Urothelium cell line (cell line): Measurements from ENCODE around the gene ZNF516.
"Not testable (repeated sequence)": the region's sequence is repeated elsewhere in the genome, so short reads cannot be mapped to it uniquely, and the experiment has no call there.

Experiments used
- DNase-seq: peaks from one replicate; pipeline ENCODE4 v3.0.0; 2011; ENCODE audit warnings: low spot score, mixed read lengths
- FAIRE-seq: peaks from 2 replicates; lab custom pipeline; 2011; peaks lifted over from hg19 to GRCh38; lab: Jason Lieb, UNC

ZNF516 gene

GRCh38 chr18:76495006-76495370 lies at the start of gene ZNF516:
Gene ZNF516, minus strand, starts transcription at chr18:76495242. Its CDS starts 52,188 bp downstream, at chr18:76443054.
- DNase-seq (peak; percentile 51), FAIRE-seq (no peak)

GRCh38 chr18:76538846-76539245 lies 43.8 kb upstream of the ZNF516 start:
- DNase-seq (no peak), FAIRE-seq (no peak)

GRCh38 chr18:76537621-76538020 lies 42.6 kb upstream of the ZNF516 start:
- FAIRE-seq: no peak
- DNase-seq: no peak

- FAIRE-seq, DNase-seq: not testable (repeated sequence)
Measured at GRCh38 chr18:76536593-76536992, 41.6 kb upstream of the ZNF516 start.

- no peak for FAIRE-seq
- DNase-seq: no peak
Measured at GRCh38 chr18:76532875-76533274, 37.8 kb upstream of the ZNF516 start.

GRCh38 chr18:76530846-76531245 lies 35.8 kb upstream of the ZNF516 start:
- FAIRE-seq (no peak), DNase-seq (no peak)

- FAIRE-seq: no peak
Measured at GRCh38 chr18:76530391-76530790, 35.3 kb upstream of the ZNF516 start.

GRCh38 chr18:76529433-76529811 lies 34.4 kb upstream of the ZNF516 start:
- no peak for FAIRE-seq
- no peak for DNase-seq

More at GRCh38 chr18:76530391-76530790, 35.3 kb upstream of the ZNF516 start:
- DNase-seq: no peak

- peak; percentile 31 for DNase-seq
Measured at GRCh38 chr18:76528477-76529432, 33.7 kb upstream of the ZNF516 start.

GRCh38 chr18:76525911-76526310 lies 30.9 kb upstream of the ZNF516 start:
- no peak for DNase-seq
- FAIRE-seq: no peak

More at GRCh38 chr18:76528477-76529432, 33.7 kb upstream of the ZNF516 start:
- FAIRE-seq: no peak

GRCh38 chr18:76524900-76525698 lies 30.1 kb upstream of the ZNF516 start:
- no peak for FAIRE-seq
- peak; percentile 61 for DNase-seq

- DNase-seq (no peak), FAIRE-seq (no peak)
Measured at GRCh38 chr18:76524477-76524876, 29.4 kb upstream of the ZNF516 start.

GRCh38 chr18:76522551-76522950 lies 27.5 kb upstream of the ZNF516 start:
- FAIRE-seq (no peak), DNase-seq (no peak)

- FAIRE-seq: no peak
- no peak for DNase-seq
Measured at GRCh38 chr18:76522122-76522503, 27.1 kb upstream of the ZNF516 start.

- no peak for DNase-seq
Measured at GRCh38 chr18:76521417-76522121, 26.5 kb upstream of the ZNF516 start.

GRCh38 chr18:76518860-76519538 lies 24.0 kb upstream of the ZNF516 start:
- FAIRE-seq (no peak), DNase-seq (no peak)

More at GRCh38 chr18:76521417-76522121, 26.5 kb upstream of the ZNF516 start:
- no peak for FAIRE-seq

- DNase-seq (peak; percentile 33), FAIRE-seq (no peak)
Measured at GRCh38 chr18:76518123-76518859, 23.2 kb upstream of the ZNF516 start.

GRCh38 chr18:76515576-76515975 lies 20.5 kb upstream of the ZNF516 start:
- no peak for DNase-seq
- FAIRE-seq: no peak

- FAIRE-seq (no peak), DNase-seq (no peak)
Measured at GRCh38 chr18:76514573-76514972, 19.5 kb upstream of the ZNF516 start.
